Upper lobe of left lung (tissue), 4 donors: Measurements from ENCODE around the gene RASD2.

Experiments
- CTCF ChIP-seq, 6 experiments: fragments of 450-650 bp in 4 of 6; fragments of 200-600 bp in 2 of 6; sonication (generic) in 2 of 6; IDR thresholded peaks; one replicate each; pipeline ENCODE4 v1.5.1; 2016 to 2019; ENCODE audit warnings: antibody characterized with exemption in 6 of 6
- EP300 ChIP-seq, 4 donors: sonication (generic); formaldehyde crosslinking; IDR thresholded peaks; one replicate each; pipeline ENCODE4 v1.5.1; 2017; ENCODE audit warnings: antibody characterized with exemption in 4 of 4, control low read depth in 2 of 4
- POLR2A ChIP-seq, 4 donors: fragments of 450-650 bp; IDR thresholded peaks; one replicate each; pipeline ENCODE4 v1.5.1; 2016 to 2017; ENCODE audit warnings: antibody characterized with exemption in 4 of 4, mild to moderate bottlenecking in 2 of 4

GRCh38 chr22:35528927-35529326 is 11.7 kb upstream of the RASD2 start:
- TF ChIP-seq POLR2A (IDR thresholded peaks at IDR 0.05) (no peak), CTCF (IDR thresholded peaks at IDR 0.05) (no peak), EP300 (IDR thresholded peaks at IDR 0.05) (no peak)
